GM18502 (cell line): ENCODE data around the gene DNMT3A.
A peak's percentile ranks its signal among the peaks of the same experiment; 100 is the strongest.

Experiments
- ATAC-seq: cut with Tn5 transposase; IDR thresholded peaks from one replicate; pipeline ENCODE4 v1.9.1; 2021; ENCODE audit warnings: mild to moderate bottlenecking; ENCODE audit not compliant: unreplicated experiment, poor library complexity

Gene DNMT3A

GRCh38 chr2:25341753-25342371 is at the start of gene DNMT3A:
Gene DNMT3A (minus strand): TSS chr2:25341925. CDS start chr2:25313984, 27,941 bp downstream.
- ATAC-seq = peak; percentile 35

GRCh38 chr2:25389161-25389560 is 47.4 kb upstream of the DNMT3A start:
- no peak for ATAC-seq

- ATAC-seq = no peak
Measured at GRCh38 chr2:25388491-25388890, 46.8 kb upstream of the DNMT3A start.

DNA sequence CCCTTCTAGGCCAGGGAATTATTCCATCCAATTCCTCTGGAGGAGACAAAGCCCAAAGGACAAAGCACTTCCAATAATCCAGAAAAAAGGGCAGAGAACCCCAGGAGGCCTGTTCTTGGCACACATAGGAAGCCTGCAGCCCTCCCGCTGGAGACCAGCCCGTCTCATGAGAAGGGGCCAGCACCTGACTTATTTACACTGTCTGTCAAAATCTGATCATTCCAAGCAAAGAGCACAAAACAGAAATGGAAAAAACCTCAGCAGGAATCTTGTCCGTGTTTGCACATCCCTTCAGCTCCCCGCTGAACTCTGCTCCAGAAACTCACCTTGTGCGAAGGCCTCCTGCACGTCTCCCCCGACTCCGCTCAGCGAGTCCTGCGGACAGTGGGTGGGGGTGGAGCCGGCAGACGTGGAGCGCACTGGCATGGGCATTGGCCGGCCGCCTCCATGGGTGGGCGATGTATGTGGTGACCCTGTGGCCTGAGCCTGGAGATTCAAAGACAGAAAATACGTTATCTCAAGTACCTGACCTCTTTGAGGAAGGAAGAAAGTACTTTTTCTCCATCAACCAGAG is 46.2 kb upstream of the DNMT3A start:
- ATAC-seq = no peak

DNA sequence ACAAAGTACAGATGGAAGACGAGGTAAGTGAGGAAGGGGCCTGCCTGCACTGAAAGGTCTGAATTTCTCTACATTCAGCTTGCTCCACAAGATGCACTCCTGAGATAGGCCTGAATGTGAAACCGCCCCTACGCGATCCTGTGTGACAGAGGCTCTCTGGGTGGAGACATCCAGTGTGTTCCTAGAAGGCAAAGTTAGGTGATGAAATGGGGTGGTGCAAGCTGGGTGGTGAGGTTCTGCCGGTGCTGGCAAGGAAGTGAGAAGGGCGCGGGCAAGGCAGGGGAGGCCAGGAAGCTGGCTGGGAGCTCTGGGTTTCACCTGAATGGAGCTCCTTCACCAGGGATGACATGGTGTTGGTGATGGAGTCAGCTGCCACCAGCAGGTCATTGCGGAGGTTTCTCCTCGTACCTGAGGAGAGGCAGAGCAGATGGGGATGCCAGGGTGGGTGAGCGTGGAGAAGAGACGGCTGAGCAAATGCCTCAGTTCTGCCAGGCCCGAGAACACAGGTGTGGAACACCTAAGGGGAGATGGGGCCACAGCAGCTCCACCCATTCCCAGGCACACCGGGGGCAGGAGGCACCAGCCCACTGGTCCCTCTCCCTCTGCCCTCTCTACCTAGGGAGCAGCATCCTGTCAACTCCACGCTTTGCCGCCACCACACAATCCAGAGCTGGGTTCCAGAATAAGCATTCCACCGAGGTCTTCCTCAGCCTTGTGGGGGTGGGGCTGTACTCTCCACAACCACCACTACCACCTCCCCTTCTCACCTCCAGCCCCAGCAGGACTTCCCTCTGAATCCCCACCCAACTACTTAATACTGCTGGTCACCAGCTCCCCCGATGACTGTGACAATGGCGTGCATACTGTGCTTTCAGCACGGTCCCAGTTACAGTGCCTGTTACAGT is 45.5 kb upstream of the DNMT3A start:
- no peak for ATAC-seq

DNA sequence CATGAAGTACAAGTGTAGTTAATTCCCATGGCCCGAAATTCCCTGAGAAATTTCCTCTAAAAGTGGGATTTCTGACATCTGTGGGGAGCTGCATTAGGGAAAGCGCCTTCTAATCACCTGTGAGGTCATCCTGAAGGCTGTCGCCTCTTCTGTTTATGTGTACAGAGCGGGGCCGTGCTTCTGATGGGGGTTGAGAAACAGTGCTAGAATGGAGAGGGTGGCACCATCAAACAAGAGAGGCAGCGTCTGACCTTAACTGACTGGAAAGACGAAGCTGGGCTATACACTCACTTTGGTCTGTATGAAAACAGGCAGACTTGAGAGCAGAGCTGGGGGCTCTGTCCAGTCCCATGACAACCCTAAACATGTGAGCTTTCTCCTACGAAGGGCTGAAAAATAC is 44.2 kb upstream of the DNMT3A start:
- ATAC-seq = no peak

DNA sequence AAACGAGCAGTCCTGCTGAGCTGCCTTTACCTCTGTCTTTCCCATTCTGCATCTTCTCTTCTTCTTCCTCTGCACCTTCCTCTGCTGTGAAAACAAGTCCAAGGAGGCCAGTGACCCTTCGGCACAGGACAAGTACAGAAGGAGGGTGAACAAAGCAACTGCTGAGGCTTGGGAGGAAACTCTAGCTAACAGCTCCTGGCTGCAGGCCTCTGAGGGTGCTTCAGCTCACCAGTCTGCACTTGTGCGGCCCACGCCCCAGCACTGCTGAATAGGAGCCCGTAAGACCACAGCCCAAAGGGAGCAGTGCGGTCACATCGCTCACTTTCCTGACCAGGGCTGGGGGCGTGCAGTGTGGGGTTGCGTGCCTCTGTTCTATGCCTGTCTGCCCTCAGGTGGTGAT is 42.1 kb upstream of the DNMT3A start:
- ATAC-seq = no peak

GRCh38 chr2:25381502-25381901 is 39.8 kb upstream of the DNMT3A start:
- no peak for ATAC-seq

- ATAC-seq = no peak
Measured at GRCh38 chr2:25380586-25381375, 39.1 kb upstream of the DNMT3A start.

DNA sequence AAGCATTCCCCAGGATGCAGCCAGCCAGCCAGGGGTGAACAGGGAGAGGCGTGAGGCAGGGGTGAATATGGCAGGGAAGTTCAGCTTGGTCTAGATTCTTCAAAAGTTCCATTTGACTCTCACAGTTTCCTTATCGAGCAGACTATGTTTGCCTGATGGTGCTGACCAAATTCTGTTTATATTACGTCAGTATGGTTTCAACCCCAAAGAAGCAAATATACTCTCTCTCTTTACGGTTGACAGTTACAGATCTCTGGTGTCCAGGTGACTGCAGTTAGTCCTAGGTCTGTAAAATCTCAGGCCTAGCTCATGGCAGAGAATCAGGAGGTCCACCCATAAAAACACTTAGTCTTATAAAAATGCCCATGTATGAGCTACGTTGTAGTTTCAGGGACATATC is 38.3 kb upstream of the DNMT3A start:
- no peak for ATAC-seq

DNA sequence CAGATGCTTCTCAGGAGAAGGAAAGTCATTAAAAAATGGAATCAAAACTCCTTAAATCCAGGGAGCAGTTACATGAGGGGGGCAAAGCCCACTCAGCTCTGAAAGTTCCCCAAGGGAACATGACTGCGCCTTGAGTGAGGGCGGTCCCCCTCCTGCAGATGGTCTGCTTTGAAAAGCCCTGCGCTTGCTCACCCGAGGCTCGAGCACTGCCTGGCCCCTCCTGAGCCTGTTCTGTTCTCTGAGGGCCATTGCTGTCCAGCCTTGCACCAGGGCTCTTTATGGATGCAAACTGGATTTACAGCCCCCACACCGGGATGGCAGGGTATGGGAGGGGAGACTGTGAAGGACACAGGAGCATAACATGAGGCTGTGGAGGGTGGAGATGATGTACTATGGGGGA is 37.8 kb upstream of the DNMT3A start:
- no peak for ATAC-seq

DNA sequence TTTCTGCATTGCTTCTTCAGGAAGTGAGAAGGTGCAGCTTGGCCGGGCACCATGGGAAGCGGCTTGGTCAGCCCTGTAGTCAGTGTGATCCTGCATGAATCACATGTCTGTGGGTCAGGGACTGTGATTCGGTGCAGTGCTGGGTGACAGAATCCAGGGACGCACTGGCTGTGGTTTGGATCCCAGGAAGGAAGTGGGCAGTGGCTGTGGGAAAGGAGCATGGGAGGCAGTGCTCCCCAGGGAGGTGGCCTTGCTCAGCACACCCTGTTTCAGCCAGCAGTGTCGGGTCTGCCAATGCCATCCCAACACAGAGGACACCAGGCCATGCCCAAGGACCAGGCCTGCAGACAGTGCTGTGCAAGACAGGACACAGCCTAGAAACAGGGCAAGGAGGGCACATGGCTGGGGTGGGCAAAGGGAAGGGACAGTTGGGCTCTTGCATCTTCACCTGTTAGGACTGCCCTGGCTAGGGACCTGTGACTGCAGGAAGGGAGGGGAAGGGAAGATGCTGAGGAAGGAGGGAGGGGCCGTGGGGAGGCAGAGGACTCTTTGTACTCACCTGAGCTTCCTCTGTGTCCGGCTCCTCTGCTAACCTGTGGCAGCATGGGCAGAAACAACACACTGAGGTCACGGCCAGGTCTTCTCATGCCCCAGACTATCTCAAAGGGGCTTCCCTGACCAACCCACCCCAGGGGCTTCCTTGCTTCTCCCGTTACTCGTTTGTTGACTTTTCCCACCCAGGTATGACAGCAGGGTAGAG is 37.2 kb upstream of the DNMT3A start:
- ATAC-seq = no peak

DNA sequence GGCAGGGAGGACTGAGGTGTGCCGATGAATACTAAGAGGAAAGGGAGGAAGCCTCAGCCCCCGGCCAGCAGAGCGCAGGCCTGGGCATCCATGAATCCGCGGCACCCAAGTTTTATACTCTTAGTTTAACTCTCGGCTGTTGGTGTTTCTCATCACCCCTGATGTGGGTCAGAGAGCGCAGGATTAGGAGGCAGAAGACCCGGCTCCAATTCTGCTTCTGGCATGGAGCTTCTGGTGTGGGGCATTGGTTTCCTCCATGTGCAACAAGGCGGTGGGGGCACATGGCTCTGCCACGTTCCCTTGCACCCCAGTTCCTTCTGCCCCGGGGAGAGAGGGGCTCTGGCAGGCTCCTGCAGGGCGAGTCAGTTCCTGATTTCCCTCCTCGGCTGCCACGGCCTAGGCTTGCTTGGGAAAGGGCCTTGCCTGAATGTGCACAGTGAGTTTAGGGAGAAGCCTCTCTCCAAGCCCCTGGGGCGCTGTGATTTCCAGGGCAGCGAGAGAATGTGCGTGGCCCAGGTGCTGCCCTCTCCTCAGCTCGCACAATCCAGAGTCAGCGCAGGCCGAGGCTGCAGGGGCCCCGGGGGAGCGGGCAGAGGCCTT is 36.2 kb upstream of the DNMT3A start:
- ATAC-seq = no peak

DNA sequence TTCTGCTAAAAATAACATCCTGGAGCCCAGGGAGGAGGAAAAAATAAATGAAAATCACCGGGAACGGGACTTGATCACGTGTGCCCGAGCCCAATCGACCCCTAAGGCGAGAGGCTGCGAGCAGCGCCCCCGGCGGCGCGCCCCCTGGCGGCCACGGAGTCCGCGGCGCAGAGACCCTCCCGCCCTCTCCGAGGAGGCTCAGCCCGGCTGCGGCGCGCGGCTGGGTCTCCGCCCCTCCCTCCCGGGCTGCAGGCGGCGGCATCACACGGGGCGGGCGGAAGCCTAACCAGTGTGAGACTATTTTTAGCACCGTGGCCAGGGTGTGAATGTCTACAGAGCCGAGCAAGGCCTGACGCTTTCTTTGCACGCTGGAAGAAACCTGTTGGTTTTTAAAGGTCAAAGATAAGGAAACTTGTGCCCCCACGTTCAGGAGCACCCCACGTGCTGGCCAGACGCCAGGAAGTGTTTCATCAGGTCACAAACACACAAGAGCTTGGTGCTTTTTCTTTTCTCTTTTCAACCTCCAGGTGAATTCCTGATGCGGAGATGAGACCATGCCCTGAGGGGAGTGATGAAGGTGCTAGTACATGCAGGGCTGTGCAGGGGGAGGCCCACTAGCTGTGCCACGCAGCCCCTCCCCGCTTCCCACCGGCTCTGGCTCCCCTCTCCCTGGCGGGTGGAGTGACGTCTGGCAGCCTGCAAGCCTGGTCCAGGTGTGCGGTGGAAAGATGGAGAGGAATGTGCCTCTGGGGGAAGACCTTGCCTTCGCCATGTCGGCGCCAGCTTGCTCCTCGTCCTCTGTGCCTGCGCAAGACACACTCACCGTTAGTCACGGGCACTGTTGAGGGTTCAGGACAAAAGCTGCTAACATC is 35.3 kb upstream of the DNMT3A start:
- ATAC-seq = peak; percentile 97

DNA sequence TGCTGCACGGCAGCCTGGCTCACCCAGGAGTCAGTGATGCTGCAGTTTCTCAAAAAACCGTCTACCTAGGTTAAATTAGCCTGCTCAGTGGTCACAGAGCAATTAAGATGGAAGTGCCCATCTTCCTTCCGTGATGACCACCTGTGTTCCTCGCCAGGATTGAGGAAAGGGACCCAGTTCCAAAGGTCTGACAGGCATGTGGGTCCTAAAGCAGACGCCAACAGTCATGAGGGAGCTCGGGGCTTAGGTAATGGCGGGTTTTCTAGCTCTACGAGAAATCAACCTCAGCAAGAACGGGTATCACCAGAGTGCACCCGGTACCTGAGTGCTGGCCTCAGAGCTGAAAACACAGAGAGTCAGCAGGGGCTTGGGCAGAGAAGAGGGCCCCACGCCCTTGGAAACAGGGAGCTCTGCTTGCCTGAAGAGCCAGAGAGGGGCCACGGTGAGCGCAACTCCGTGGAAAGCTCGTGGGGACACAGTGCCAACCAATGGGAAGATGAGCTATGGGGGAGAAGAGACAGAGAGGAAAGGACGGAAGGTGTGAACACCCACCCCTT is 34.3 kb upstream of the DNMT3A start:
- no peak for ATAC-seq

GRCh38 chr2:25375371-25375988 is 33.8 kb upstream of the DNMT3A start:
- ATAC-seq = no peak

DNA sequence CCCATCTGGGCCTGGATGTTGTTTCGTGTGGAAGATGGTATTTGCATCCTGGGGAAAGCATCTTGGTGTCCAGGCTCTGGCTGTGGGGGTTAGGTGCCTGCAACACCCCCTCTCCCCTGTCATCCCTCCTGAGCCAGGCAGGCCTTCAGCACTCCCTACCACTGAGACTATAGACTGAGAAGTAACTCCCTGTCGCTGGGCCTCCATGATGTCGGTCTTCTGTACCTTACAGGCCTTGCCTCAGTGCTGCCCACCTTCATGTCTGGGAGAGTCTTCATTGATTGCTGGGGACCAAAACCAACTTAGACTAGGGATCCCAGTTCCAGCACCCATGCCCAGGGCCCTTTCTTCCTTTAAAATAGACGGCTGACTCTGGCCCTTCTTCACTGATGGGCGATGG is 33.1 kb upstream of the DNMT3A start:
- ATAC-seq = no peak

DNA sequence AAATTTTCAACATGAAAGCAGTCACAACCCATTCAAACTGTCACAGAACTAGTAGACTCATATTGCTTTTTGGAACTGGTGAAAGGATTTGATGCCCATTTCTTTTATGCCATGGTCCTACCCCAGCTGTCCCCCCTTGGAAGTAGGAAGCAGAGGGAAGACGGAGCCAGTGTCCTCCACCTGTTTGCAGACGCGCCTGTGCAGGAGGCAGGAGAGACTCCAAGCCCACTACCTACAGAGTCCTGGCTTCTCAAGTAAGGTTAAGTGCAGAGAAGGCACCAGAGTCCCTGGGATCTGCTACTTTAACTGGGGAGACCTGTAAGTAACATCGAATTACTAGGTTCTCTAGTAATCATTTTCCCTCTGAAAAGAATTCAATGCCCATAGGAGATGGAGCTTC is 32.7 kb upstream of the DNMT3A start:
- no peak for ATAC-seq
